ENCODE results near the gene PRDM16. TPM values are rescaled to one million over a fixed set of nuclear protein-coding genes. Genes with fewer than 3 reads are reported as not detected.

The PRDM16 gene
- total and polyA plus RNA-seq, 2 of the 8 experiments (the other 6 are each of a cell fraction or from before 2014, with no cell fraction given), result 0.39 to 0.43 TPM

- Histone ChIP-seq H3K4me1 (replicated peaks in 1 of 4; ENCODE audit: control insufficient read depth in 3 of 4, insufficient read depth in 4 of 4, low read length in 3 of 4) (peaks cover 0 to 3% (median 1%) of the 10 kb centered on the region in 4 experiments; a peak in 3 of 7 replicates), H2BK20ac (ENCODE audit: low read length) (no peak overlapping the region), H2BK15ac (ENCODE audit: low read length) (no peak overlapping the region), H3K79me2 (ENCODE audit: control insufficient read depth in 1 of 2, insufficient read depth in 2 of 2, low read length in 2 of 2) (no peaks in the 10 kb centered on the region), H3K23me2 (ENCODE audit: low read depth, low read length) (no peaks in the 10 kb centered on the region), H3K36me3 (ENCODE audit: control insufficient read depth in 2 of 4, insufficient read depth in 4 of 4, low read length in 3 of 4) (no peaks in the 10 kb centered on the region), H4K8ac (ENCODE audit: extremely low read depth, insufficient read depth, low read length) (no peak overlapping the region), H3K14ac (ENCODE audit: insufficient read length) (no peak overlapping the region), H2AK5ac (ENCODE audit: low read depth, low read length) (no peak overlapping the region), H3K4me2 (ENCODE audit: insufficient read depth in 1 of 2, low read depth in 2 of 2, low read length in 2 of 2) (no peak overlapping the region), H2BK12ac (ENCODE audit: low read depth, low read length) (no peak overlapping the region), H4K20me1 (replicated peaks in 1 of 2; ENCODE audit: control insufficient read depth in 1 of 2, insufficient read depth in 2 of 2, low read length in 2 of 2) (no peaks in the 10 kb centered on the region), H4K91ac (replicated peaks; ENCODE audit: insufficient read length, low read length) (no peak overlapping the region), H3K4ac (replicated peaks; ENCODE audit: insufficient read length, low read depth, low read length) (no peak overlapping the region), H2BK120ac (replicated peaks; ENCODE audit: low read depth, low read length) (no peak overlapping the region), H3K18ac (ENCODE audit: extremely low read depth, low read length) (no peak overlapping the region), H2AFZ (ENCODE audit: low read length) (no peak overlapping the region), H3K56ac (replicated peaks; ENCODE audit: insufficient read length, low read depth, low read length) (no peak overlapping the region), H3K27me3 (replicated peaks in 1 of 4; ENCODE audit: control insufficient read depth in 3 of 4, extremely low read depth in 1 of 4, insufficient read depth in 3 of 4, low read length in 3 of 4) (peaks cover 0 to 2% (median under 1%) of the 10 kb centered on the region in 4 experiments; a peak in 1 of 7 replicates), H2BK5ac (ENCODE audit: low read depth, low read length) (no peak overlapping the region), H3K23ac (ENCODE audit: insufficient read length) (no peak overlapping the region), H4K5ac (ENCODE audit: insufficient read length, low read depth, low read length) (no peak overlapping the region), H3K9ac (replicated peaks in 1 of 4; ENCODE audit: extremely low read depth in 1 of 4, low read depth in 3 of 4, low read length in 3 of 4) (no peak overlapping the region), H3K27ac (ENCODE audit: low read depth, low read length) (no peak overlapping the region), H3K79me1 (ENCODE audit: low read depth, low read length) (no peaks in the 10 kb centered on the region), H3K9me3 (ENCODE audit: insufficient read depth in 2 of 2, low read depth in 1 of 2, low read length in 1 of 2) (no peaks in the 10 kb centered on the region), H3K4me3 (ENCODE audit: extremely low read depth in 1 of 4, insufficient read depth in 2 of 4, low read depth in 3 of 4, low read length in 4 of 4) (no peak overlapping the region)
- 71% methylated on average over 9 of the region's 10 CpGs; no CpG with 5 or more reads in 1 of the 2 experiments for WGBS, 2 experiments (ENCODE audit: extremely low coverage in 1 of 2, insufficient coverage in 1 of 2, insufficient read length in 1 of 2, insufficient replicate concordance in 2 of 2, low coverage in 1 of 2, low lambda C conversion rate in 2 of 2, missing lambda C conversion rate in 1 of 2)
- ChIA-PET POLR2A (ENCODE audit: partially characterized antibody) (no interaction called here), CTCF (ENCODE audit: partially characterized antibody) (interaction anchor here (0.6 to 6.5 kb wide), 7 partner anchors 9 to 180 kb away, joined by 3 to 35 read pairs (median 3); no protein-coding TSS in a partner anchor)
- no peak for FAIRE-seq
- DNase-seq (ENCODE audit: low read depth in 1 of 2, low spot score in 2 of 2), result no peak
- TF ChIP-seq BACH1 (IDR thresholded peaks at IDR 0.05; ENCODE audit: low read length), result no peak
- TF ChIP-seq POLR2A (IDR thresholded peaks at IDR 0.05; ENCODE audit: control extremely low read depth in 1 of 2, low read depth in 2 of 2, low read length in 2 of 2), result no peak
- TF ChIP-seq FOSL1 (IDR thresholded peaks at IDR 0.05; ENCODE audit: insufficient read depth, low read depth, low read length), result no peak
- TF ChIP-seq BCL11A (IDR thresholded peaks at IDR 0.05; ENCODE audit: low read depth in 2 of 2, low read length in 2 of 2), result no peak
- no peak for TF ChIP-seq TEAD4 (IDR thresholded peaks at IDR 0.05; ENCODE audit: low read depth, low read length)
- TF ChIP-seq JUND (IDR thresholded peaks at IDR 0.05; ENCODE audit: low read length), result no peak
- TF ChIP-seq ZNF274 (IDR thresholded peaks at IDR 0.05; ENCODE audit: borderline replicate concordance, extremely low read depth, low read length), result no peak
- TF ChIP-seq KDM4A (IDR thresholded peaks at IDR 0.05; ENCODE audit: low read depth, low read length, severe bottlenecking), result no peak
- TF ChIP-seq ASH2L (IDR thresholded peaks at IDR 0.05; ENCODE audit: low read length), result no peak
- TF ChIP-seq RXRA (IDR thresholded peaks at IDR 0.05; ENCODE audit: insufficient read depth, low read depth, low read length), result no peak
- no peak for TF ChIP-seq TCF12 (IDR thresholded peaks at IDR 0.05; ENCODE audit: low read depth, low read length)
- TF ChIP-seq TAF1 (IDR thresholded peaks at IDR 0.05; ENCODE audit: low read depth, low read length), result no peak
- no peak for TF ChIP-seq CBX5 (IDR thresholded peaks at IDR 0.05; ENCODE audit: low read depth, low read length)
- TF ChIP-seq JUN (IDR thresholded peaks at IDR 0.05; ENCODE audit: low read depth, low read length), result no peak
- no peak for TF ChIP-seq POU5F1 (IDR thresholded peaks at IDR 0.05; ENCODE audit: low read depth, low read length)
- TF ChIP-seq SP2 (IDR thresholded peaks at IDR 0.05; ENCODE audit: low read length), result no peak
- no peak for TF ChIP-seq SIN3A (conservative IDR thresholded peaks at IDR 0.05 in 1 of 2, IDR thresholded peaks at IDR 0.05 in 1 of 2; ENCODE audit: low read depth in 1 of 2, low read length in 2 of 2)
Measured at GRCh38 chr1:3440300-3440681, 371.3 kb downstream of the PRDM16 start.

All from H1 (cell line).